Progenitor cell of endocrine pancreas (in vitro differentiated cells): Measurements from ENCODE around the gene BCAM. TPM values are rescaled to one million over a fixed set of nuclear protein-coding genes. Genes with fewer than 3 reads are reported as not detected.
A peak's percentile ranks its signal among the peaks of the same experiment; 100 is the strongest.

Source experiments
- DNase-seq: peaks from one replicate; pipeline ENCODE4 v3.0.0; 2021; ENCODE audit warnings: low spot score; ENCODE audit not compliant: unreplicated experiment
- H3K27ac Mint-ChIP-seq: 2 replicates; pipeline ENCODE4 v1.8.0; 2021; ENCODE audit warnings: mild to moderate bottlenecking, moderate library complexity, mixed read lengths
- H3K27me3 Mint-ChIP-seq: 2 replicates; pipeline ENCODE4 v1.8.0; 2021; ENCODE audit warnings: mixed read lengths
- H3K36me3 Mint-ChIP-seq: 2 replicates; pipeline ENCODE4 v1.8.0; 2022; ENCODE audit warnings: mixed read lengths; ENCODE audit not compliant: insufficient read depth
- H3K4me1 Mint-ChIP-seq: 2 replicates; pipeline ENCODE4 v1.8.0; 2021; ENCODE audit warnings: low read depth, mixed read lengths
- H3K4me3 Mint-ChIP-seq: 2 replicates; pipeline ENCODE4 v1.8.0; 2021; ENCODE audit warnings: low read depth, mild to moderate bottlenecking, moderate library complexity, mixed read lengths
- H3K9me3 Mint-ChIP-seq: 2 replicates; pipeline ENCODE4 v1.8.0; 2021; ENCODE audit warnings: low read depth, mixed read lengths
- CTCF ChIP-seq: fragments of 200-600 bp; sonication (generic); IDR thresholded peaks from one replicate; pipeline ENCODE4 v1.5.0; 2021; ENCODE audit warnings: antibody characterized with exemption, mild to moderate bottlenecking; ENCODE audit not compliant: unreplicated experiment
- total RNA-seq: library from RNA; stranded (reverse); gene quantifications from 2 replicates; pipeline ENCODE4 v1.2.1, GENCODE V29; 2021

Gene BCAM
- total RNA-seq, 1 donor from 2014 or later: 211 TPM

GRCh38 chr19:44809577-44810233, 802 bp downstream of the BCAM start:
- no peak for TF ChIP-seq CTCF
- Mint-ChIP-seq H3K27ac (peak overlapping the region; percentile 87), H3K36me3 (peaks cover 17% of the 10 kb centered on the region), H3K4me1 (peaks cover 24% of the 10 kb centered on the region), H3K4me3 (peak overlapping the region; percentile 78), H3K9me3 (no peaks in the 10 kb centered on the region), H3K27me3 (no peaks in the 10 kb centered on the region)
- no peak for DNase-seq

GRCh38 chr19:44810234-44811121, 1.6 kb downstream of the BCAM start:
- Mint-ChIP-seq H3K9me3 (no peaks in the 10 kb centered on the region), H3K4me1 (peaks cover 24% of the 10 kb centered on the region), H3K4me3 (peak overlapping the region; percentile 78), H3K27ac (peak overlapping the region; percentile 37), H3K36me3 (peaks cover 25% of the 10 kb centered on the region), H3K27me3 (no peaks in the 10 kb centered on the region)
- DNase-seq: no peak
- TF ChIP-seq CTCF: no peak

GRCh38 chr19:44811122-44811419, 2.2 kb downstream of the BCAM start:
- Mint-ChIP-seq H3K36me3 (peaks cover 26% of the 10 kb centered on the region), H3K4me1 (peaks cover 24% of the 10 kb centered on the region), H3K27ac (no peak overlapping the region), H3K27me3 (no peaks in the 10 kb centered on the region), H3K9me3 (no peaks in the 10 kb centered on the region), H3K4me3 (peak overlapping the region; percentile 42)
- TF ChIP-seq CTCF: no peak
- DNase-seq: no peak

GRCh38 chr19:44812142-44812718, 3.3 kb downstream of the BCAM start:
- peaks cover 30% of the 10 kb centered on the region for H3K36me3 Mint-ChIP-seq
- no peaks in the 10 kb centered on the region for H3K9me3 Mint-ChIP-seq
- no peak for TF ChIP-seq CTCF
- H3K27ac Mint-ChIP-seq: no peak overlapping the region
- no peaks in the 10 kb centered on the region for H3K27me3 Mint-ChIP-seq
- no peak overlapping the region for H3K4me3 Mint-ChIP-seq
- no peak for DNase-seq
- H3K4me1 Mint-ChIP-seq: peaks cover 24% of the 10 kb centered on the region

- TF ChIP-seq CTCF: no peak
- H3K4me1 Mint-ChIP-seq: peaks cover 26% of the 10 kb centered on the region
- H3K27ac Mint-ChIP-seq: peak overlapping the region; percentile 62
- no peak for DNase-seq
- H3K27me3 Mint-ChIP-seq: no peaks in the 10 kb centered on the region
- no peaks in the 10 kb centered on the region for H3K9me3 Mint-ChIP-seq
- no peak overlapping the region for H3K4me3 Mint-ChIP-seq
- H3K36me3 Mint-ChIP-seq: peaks cover 34% of the 10 kb centered on the region
Observed at GRCh38 chr19:44813070-44813840, 4.4 kb downstream of the BCAM start.
